GM18868 (cell line): ENCODE results near the gene CEP152.
A peak's percentile ranks its signal among the peaks of the same experiment; 100 is the strongest.
"Not testable (repeated sequence)": the region's sequence is repeated elsewhere in the genome, so short reads cannot be mapped to it uniquely, and the experiment has no call there.

Experiments used
- ATAC-seq: cut with Tn5 transposase; IDR thresholded peaks from one replicate; pipeline ENCODE4 v1.9.1; 2021; ENCODE audit warnings: mild to moderate bottlenecking, moderate library complexity; ENCODE audit not compliant: unreplicated experiment

Gene CEP152

GRCh38 chr15:48814286-48814685, 3.4 kb upstream of the CEP152 start:
- ATAC-seq: no peak

GRCh38 chr15:48811325-48811958, 573 bp upstream of the CEP152 start:
- no peak for ATAC-seq

- no peak for ATAC-seq
These were observed 4.7 kb downstream of the CEP152 start for GRCh38 chr15:48806151-48806550.

GRCh38 chr15:48805591-48805990, 5.3 kb downstream of the CEP152 start:
- ATAC-seq: no peak

GRCh38 chr15:48803877-48804276, 7.0 kb downstream of the CEP152 start:
- ATAC-seq: no peak

- ATAC-seq: peak; percentile 55
These were observed 8.0 kb downstream of the CEP152 start for GRCh38 chr15:48802867-48803266.

GRCh38 chr15:48802257-48802656, 8.6 kb downstream of the CEP152 start:
- peak; percentile 60 for ATAC-seq

- ATAC-seq: no peak
These were observed 9.9 kb downstream of the CEP152 start for GRCh38 chr15:48800811-48801455.

- ATAC-seq: no peak
These were observed 10.6 kb downstream of the CEP152 start for GRCh38 chr15:48800245-48800644.

GRCh38 chr15:48798319-48798718, 12.6 kb downstream of the CEP152 start:
- no peak for ATAC-seq

- ATAC-seq: peak; percentile 33
These were observed 13.9 kb downstream of the CEP152 start for GRCh38 chr15:48796930-48797329.

GRCh38 chr15:48796521-48796920, 14.3 kb downstream of the CEP152 start:
- no peak for ATAC-seq

- ATAC-seq: no peak
These were observed 15.0 kb downstream of the CEP152 start for GRCh38 chr15:48795901-48796300.

GRCh38 chr15:48794697-48795134, 16.2 kb downstream of the CEP152 start:
- ATAC-seq: peak; percentile 97

- ATAC-seq: no peak
These were observed 18.5 kb downstream of the CEP152 start for GRCh38 chr15:48792408-48792807.

- ATAC-seq: not testable (repeated sequence)
These were observed 20.3 kb downstream of the CEP152 start for GRCh38 chr15:48790466-48791115.

- no peak for ATAC-seq
These were observed 25.2 kb downstream of the CEP152 start for GRCh38 chr15:48785712-48786111.

GRCh38 chr15:48785195-48785594, 25.7 kb downstream of the CEP152 start:
- no peak for ATAC-seq

- ATAC-seq: no peak
These were observed 26.1 kb downstream of the CEP152 start for GRCh38 chr15:48784756-48785155.

GRCh38 chr15:48782911-48783310, 28.0 kb downstream of the CEP152 start:
- no peak for ATAC-seq

GRCh38 chr15:48781481-48782081, 29.3 kb downstream of the CEP152 start:
- ATAC-seq: no peak

GRCh38 chr15:48781017-48781416, 29.9 kb downstream of the CEP152 start:
- ATAC-seq: no peak
